Glutamatergic neuron (in vitro differentiated cells): ENCODE results near the gene HRH2. TPM values are rescaled to one million over a fixed set of nuclear protein-coding genes. Genes with fewer than 3 reads are reported as not detected.

ENCODE experiments used
- DNase-seq: peaks from one replicate; pipeline ENCODE4 v3.0.0; 2022
- H3K27ac Mint-ChIP-seq: one replicate; pipeline ENCODE4 v1.8.0; 2020; ENCODE audit warnings: mild to moderate bottlenecking, mixed read lengths, inconsistent platforms; ENCODE audit not compliant: unreplicated experiment
- H3K27me3 Mint-ChIP-seq: one replicate; pipeline ENCODE4 v1.8.0; 2020; ENCODE audit warnings: mild to moderate bottlenecking, moderate library complexity, mixed read lengths, inconsistent platforms; ENCODE audit not compliant: unreplicated experiment
- H3K36me3 Mint-ChIP-seq: one replicate; pipeline ENCODE4 v1.8.0; 2020; ENCODE audit warnings: mild to moderate bottlenecking, mixed read lengths, inconsistent platforms; ENCODE audit not compliant: unreplicated experiment
- H3K4me1 Mint-ChIP-seq: one replicate; pipeline ENCODE4 v1.8.0; 2020; ENCODE audit warnings: mild to moderate bottlenecking, low read depth, mixed read lengths, inconsistent platforms; ENCODE audit not compliant: unreplicated experiment
- H3K4me3 Mint-ChIP-seq: one replicate; pipeline ENCODE4 v1.8.0; 2020; ENCODE audit warnings: mild to moderate bottlenecking, mixed read lengths, inconsistent platforms; ENCODE audit not compliant: unreplicated experiment
- H3K9me3 Mint-ChIP-seq: one replicate; pipeline ENCODE4 v1.8.0; 2020; ENCODE audit warnings: mild to moderate bottlenecking, moderate library complexity, mixed read lengths, inconsistent platforms; ENCODE audit not compliant: unreplicated experiment
- total RNA-seq: library from RNA; stranded (reverse); fragmentation: NEBNext Ultra II Directional; extraction: Animal tissue kit (Norgen Biotek cat#: 25700); gene quantifications from one replicate; pipeline ENCODE4 v1.2.1, GENCODE V29; 2021; ENCODE audit not compliant: unreplicated experiment
- TF ChIP-seq, protein P1 (sequence below): fragments of 200-600 bp; sonication (generic); IDR thresholded peaks from one replicate; pipeline ENCODE4 v1.5.0; 2021; ENCODE audit not compliant: partially characterized antibody, unreplicated experiment

The HRH2 gene
- total RNA-seq, 1 donor from 2014 or later, result not detected

DNA sequence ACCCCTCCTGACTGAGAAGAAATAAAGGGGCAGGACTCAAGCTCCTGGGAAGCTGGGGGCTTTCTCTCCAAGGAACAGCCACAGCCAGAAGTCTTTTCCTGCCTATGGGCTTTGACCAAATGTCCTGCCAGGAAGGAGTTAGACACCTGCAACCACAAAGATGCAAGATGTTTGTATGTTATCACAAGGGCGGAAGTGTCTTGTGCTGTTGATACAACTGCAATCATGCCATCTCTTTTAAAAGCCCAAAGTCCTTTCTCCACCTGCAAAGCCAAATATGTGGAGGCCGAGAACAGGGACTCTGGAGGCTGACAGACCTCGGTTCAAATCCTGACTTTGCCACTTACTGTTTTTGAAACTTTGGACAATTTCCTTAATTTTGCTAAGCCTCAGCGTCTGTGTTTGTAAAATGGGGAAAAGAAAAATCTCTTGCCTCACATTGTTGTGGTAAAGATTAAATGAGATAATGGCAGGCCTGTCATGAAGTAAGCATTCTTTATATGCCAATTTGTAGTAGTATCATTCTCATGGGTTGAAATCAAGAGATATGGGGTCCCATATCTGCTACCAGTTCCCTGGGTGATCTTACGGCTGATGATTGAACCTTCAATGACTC lies 17.0 kb downstream of the HRH2 start:
- no peaks in the 10 kb centered on the region for H3K4me1 Mint-ChIP-seq
- DNase-seq, result no peak
- H3K27me3 Mint-ChIP-seq, result peaks cover 1% of the 10 kb centered on the region
- peaks cover 6% of the 10 kb centered on the region for H3K36me3 Mint-ChIP-seq
- no peak overlapping the region for H3K27ac Mint-ChIP-seq
- no peak overlapping the region for H3K4me3 Mint-ChIP-seq
- no peaks in the 10 kb centered on the region for H3K9me3 Mint-ChIP-seq
- TF ChIP-seq, protein P1, sequence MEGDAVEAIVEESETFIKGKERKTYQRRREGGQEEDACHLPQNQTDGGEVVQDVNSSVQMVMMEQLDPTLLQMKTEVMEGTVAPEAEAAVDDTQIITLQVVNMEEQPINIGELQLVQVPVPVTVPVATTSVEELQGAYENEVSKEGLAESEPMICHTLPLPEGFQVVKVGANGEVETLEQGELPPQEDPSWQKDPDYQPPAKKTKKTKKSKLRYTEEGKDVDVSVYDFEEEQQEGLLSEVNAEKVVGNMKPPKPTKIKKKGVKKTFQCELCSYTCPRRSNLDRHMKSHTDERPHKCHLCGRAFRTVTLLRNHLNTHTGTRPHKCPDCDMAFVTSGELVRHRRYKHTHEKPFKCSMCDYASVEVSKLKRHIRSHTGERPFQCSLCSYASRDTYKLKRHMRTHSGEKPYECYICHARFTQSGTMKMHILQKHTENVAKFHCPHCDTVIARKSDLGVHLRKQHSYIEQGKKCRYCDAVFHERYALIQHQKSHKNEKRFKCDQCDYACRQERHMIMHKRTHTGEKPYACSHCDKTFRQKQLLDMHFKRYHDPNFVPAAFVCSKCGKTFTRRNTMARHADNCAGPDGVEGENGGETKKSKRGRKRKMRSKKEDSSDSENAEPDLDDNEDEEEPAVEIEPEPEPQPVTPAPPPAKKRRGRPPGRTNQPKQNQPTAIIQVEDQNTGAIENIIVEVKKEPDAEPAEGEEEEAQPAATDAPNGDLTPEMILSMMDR, result no peak

DNA sequence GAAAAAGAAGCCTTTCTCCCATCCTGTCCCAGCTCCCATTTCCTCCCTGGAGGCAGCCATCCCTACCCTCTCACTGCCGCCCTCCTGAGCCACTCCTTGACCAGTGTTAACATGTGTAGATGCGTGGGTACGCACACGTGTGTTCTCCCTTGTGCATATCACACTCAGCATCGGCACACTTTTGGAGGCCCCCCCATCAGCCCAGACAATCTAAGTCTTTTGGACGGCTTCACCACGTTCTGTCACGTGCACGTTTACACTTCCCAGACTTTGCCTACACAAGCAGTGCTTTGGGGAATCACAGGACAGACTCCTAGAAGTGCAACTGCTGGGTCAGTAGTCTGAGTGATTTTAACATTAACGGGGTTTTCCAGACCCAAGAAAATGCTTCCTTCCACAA lies 18.0 kb downstream of the HRH2 start:
- no peak overlapping the region for H3K27ac Mint-ChIP-seq
- no peaks in the 10 kb centered on the region for H3K4me1 Mint-ChIP-seq
- peaks cover 6% of the 10 kb centered on the region for H3K36me3 Mint-ChIP-seq
- DNase-seq, result no peak
- no peaks in the 10 kb centered on the region for H3K9me3 Mint-ChIP-seq
- H3K4me3 Mint-ChIP-seq, result no peak overlapping the region
- TF ChIP-seq, protein P1, result no peak
- H3K27me3 Mint-ChIP-seq, result peaks cover 1% of the 10 kb centered on the region

DNA sequence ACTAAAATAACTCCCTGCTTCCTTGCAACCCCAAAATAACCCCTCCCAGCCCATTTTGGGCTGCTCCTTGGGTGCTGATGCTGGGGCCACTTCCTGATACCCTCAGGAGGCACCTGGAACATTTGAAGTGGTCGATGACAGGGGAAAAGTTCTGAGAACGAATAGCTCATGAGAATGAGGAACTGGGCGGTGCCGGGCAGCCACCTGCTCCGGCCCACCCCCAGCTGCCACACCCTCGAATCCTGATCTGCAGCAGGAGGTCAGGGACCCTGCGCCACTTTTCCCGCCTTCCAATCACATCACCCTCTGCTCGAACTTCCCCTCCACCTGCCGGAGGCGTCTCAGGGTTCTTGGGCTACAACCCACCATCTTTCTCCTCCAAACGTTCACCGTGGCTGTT lies 19.7 kb downstream of the HRH2 start:
- H3K4me3 Mint-ChIP-seq, result no peak overlapping the region
- no peaks in the 10 kb centered on the region for H3K4me1 Mint-ChIP-seq
- no peak overlapping the region for H3K27ac Mint-ChIP-seq
- H3K27me3 Mint-ChIP-seq, result peaks cover 3% of the 10 kb centered on the region
- TF ChIP-seq, protein P1, result no peak
- DNase-seq, result no peak
- peaks cover 6% of the 10 kb centered on the region for H3K36me3 Mint-ChIP-seq
- H3K9me3 Mint-ChIP-seq, result no peaks in the 10 kb centered on the region

DNA sequence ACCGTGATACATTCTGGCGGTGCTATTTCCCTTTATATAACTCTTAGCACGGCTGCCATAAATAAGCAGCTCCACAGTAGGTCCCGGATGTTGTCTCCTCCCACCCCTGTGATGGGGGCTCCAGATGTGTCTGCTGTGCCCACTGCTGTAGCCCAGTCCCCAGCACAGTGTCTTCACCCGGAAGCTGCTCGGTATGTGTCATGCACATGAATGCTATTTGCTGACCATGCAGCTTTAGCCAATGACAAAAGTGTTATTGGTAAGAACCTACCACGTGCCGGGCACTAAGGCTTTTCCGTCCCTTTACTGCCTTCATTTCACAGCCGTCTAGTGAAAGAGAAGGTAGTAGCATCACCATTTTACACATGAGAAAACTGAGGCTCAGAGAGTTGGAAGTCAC lies 20.2 kb downstream of the HRH2 start:
- Mint-ChIP-seq H3K36me3 (peaks cover 6% of the 10 kb centered on the region), H3K4me3 (no peak overlapping the region), H3K27ac (no peak overlapping the region), H3K4me1 (no peaks in the 10 kb centered on the region), H3K9me3 (no peaks in the 10 kb centered on the region), H3K27me3 (peaks cover 4% of the 10 kb centered on the region)
- DNase-seq, result no peak
- TF ChIP-seq, protein P1, result no peak

- H3K27me3 Mint-ChIP-seq, result peaks cover 4% of the 10 kb centered on the region
- no peaks in the 10 kb centered on the region for H3K9me3 Mint-ChIP-seq
- H3K36me3 Mint-ChIP-seq, result peaks cover 6% of the 10 kb centered on the region
- no peak overlapping the region for H3K27ac Mint-ChIP-seq
- no peak for DNase-seq
- no peak overlapping the region for H3K4me3 Mint-ChIP-seq
- TF ChIP-seq, protein P1, result no peak
- no peaks in the 10 kb centered on the region for H3K4me1 Mint-ChIP-seq
Measured at GRCh38 chr5:175679411-175679810, 21.5 kb downstream of the HRH2 start.
